ENCODE results near the gene LAG3.
A peak's percentile ranks its signal among the peaks of the same experiment; 100 is the strongest.

Gene LAG3

DNA sequence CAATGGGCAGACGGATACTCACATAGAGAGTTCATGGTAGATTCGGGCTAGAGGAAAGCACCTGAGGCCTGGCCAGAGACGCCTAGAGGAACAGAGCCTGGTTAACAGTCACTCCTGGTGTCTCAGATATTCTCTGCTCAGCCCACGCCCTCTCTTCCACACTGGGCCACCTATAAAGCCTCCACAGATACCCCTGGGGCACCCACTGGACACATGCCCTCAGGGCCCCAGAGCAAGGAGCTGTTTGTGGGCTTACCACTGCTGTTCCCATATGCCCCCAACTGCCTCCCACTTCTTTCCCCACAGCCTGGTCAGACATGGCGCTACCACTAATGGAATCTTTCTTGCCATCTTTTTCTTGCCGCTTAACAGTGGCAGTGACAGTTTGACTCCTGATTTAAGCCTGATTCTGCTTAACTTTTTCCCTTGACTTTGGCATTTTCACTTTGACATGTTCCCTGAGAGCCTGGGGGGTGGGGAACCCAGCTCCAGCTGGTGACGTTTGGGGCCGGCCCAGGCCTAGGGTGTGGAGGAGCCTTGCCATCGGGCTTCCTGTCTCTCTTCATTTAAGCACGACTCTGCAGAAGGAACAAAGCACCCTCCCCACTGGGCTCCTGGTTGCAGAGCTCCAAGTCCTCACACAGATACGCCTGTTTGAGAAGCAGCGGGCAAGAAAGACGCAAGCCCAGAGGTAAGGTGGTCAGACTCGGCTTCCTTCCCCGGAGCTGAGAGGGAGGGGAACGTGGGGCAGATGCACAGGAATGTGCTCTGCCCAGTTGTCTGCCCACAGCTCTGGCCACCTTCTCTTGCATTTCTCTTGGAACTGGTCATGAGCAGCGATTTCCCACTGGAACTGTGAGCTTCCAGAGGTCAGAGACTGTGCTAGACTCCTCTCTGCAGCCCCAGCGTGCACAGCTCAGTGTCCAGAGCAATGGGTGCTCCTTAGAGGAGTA is 16.9 kb downstream of the LAG3 start, which contains the start of gene CD4:
CD4 (plus strand) TSS at position 557 of the 953 bp plus-strand sequence. CDS start 10,611 bp downstream, outside the sequence.
- Histone ChIP-seq H3K9me3 (ENCODE audit: control insufficient read depth in 2 of 2, low read length in 2 of 2) (no peaks in the 10 kb centered on the region), H3K4me3 (ENCODE audit: low read length in 2 of 2) (peak within 1 kb of the TSS; percentile 40 to 77), H3K27ac (ENCODE audit: low read depth in 2 of 2, low read length in 2 of 2) (peak within 1 kb of the TSS; percentile 54 to 63), H3K27me3 (ENCODE audit: control insufficient read depth in 2 of 2, insufficient read depth in 2 of 2, low read length in 2 of 2) (no peaks in the 10 kb centered on the region), H3K4me1 (ENCODE audit: control insufficient read depth in 2 of 2, insufficient read depth in 2 of 2, low read length in 2 of 2) (peaks cover 3% of the 10 kb centered on the region in 2 donors), H3K36me3 (ENCODE audit: control insufficient read depth in 2 of 2, insufficient read depth in 2 of 2, low read length in 2 of 2) (no peaks in the 10 kb centered on the region), H3K9ac (ENCODE audit: low read depth in 1 of 2, low read length in 2 of 2) (peak within 1 kb of the TSS; percentile 36 to 60)

- H3K36me3 ChIP-seq (ENCODE audit: control insufficient read depth in 2 of 2, insufficient read depth in 2 of 2, low read length in 2 of 2) = no peaks in the 10 kb centered on the region
- peaks cover 0 to 2% of the 10 kb centered on the region in 2 donors for H3K27me3 ChIP-seq (ENCODE audit: control insufficient read depth in 2 of 2, insufficient read depth in 2 of 2, low read length in 2 of 2)
- no peaks in the 10 kb centered on the region for H3K9me3 ChIP-seq (ENCODE audit: control insufficient read depth in 2 of 2, low read length in 2 of 2)
- peaks cover 3% of the 10 kb centered on the region in 2 donors for H3K4me1 ChIP-seq (ENCODE audit: control insufficient read depth in 2 of 2, insufficient read depth in 2 of 2, low read length in 2 of 2)
- peak overlapping the region; percentile 31 to 77 for H3K4me3 ChIP-seq (ENCODE audit: low read length in 2 of 2)
- H3K27ac ChIP-seq (ENCODE audit: low read depth in 2 of 2, low read length in 2 of 2) = peak overlapping the region in 1 of 2 donors; percentile 61
- H3K9ac ChIP-seq (ENCODE audit: low read depth in 1 of 2, low read length in 2 of 2) = peak overlapping the region in 1 of 2 donors; percentile 68
These were observed 18.3 kb downstream of the LAG3 start for GRCh38 chr12:6790496-6791150.

DNA sequence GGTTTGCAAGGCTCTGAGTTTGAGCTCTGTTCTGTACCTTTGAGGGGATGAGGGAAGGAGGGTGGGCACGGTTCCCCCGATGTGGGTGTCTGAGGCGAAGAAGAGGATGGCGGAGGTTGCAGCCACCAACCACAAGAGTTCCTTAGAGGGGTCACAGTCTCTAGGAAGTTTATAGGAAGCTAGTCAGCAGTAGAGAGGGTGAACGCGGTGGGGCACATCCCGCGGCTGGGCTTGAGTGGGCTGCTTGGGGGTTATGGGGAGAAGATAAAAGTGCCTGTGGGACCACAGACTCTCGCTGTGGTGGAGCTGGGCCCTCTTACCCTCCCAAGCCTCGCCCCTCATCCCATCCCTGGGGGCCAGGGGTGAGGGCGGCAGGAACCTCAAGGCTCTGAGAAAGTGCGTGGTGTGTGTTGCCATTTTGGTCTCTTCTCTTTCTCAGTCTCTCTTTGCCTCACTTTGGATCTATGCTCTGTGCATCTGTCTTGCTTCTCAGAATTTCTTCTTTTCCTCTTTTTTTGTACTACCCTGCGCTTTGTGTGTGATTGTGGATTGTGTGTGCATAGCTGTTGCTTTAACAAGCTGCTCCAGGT is 19.7 kb downstream of the LAG3 start:
- Histone ChIP-seq H3K9ac (ENCODE audit: low read depth in 1 of 2, low read length in 2 of 2) (peak overlapping the region in 1 of 2 donors; percentile 32), H3K36me3 (ENCODE audit: control insufficient read depth in 2 of 2, insufficient read depth in 2 of 2, low read length in 2 of 2) (no peaks in the 10 kb centered on the region), H3K27me3 (ENCODE audit: control insufficient read depth in 2 of 2, insufficient read depth in 2 of 2, low read length in 2 of 2) (peaks cover 0 to 2% of the 10 kb centered on the region in 2 donors), H3K9me3 (ENCODE audit: control insufficient read depth in 2 of 2, low read length in 2 of 2) (no peaks in the 10 kb centered on the region), H3K4me1 (ENCODE audit: control insufficient read depth in 2 of 2, insufficient read depth in 2 of 2, low read length in 2 of 2) (peaks cover 3% of the 10 kb centered on the region in 2 donors), H3K4me3 (ENCODE audit: low read length in 2 of 2) (peak overlapping the region; percentile 14 to 61), H3K27ac (ENCODE audit: low read depth in 2 of 2, low read length in 2 of 2) (peak overlapping the region; percentile 20 to 67)

GRCh38 chr12:6792522-6793201 is 20.3 kb downstream of the LAG3 start:
- Histone ChIP-seq H3K27ac (ENCODE audit: low read depth in 2 of 2, low read length in 2 of 2) (peak overlapping the region; percentile 20 to 67), H3K9ac (ENCODE audit: low read depth in 1 of 2, low read length in 2 of 2) (no peak overlapping the region), H3K9me3 (ENCODE audit: control insufficient read depth in 2 of 2, low read length in 2 of 2) (no peaks in the 10 kb centered on the region), H3K27me3 (ENCODE audit: control insufficient read depth in 2 of 2, insufficient read depth in 2 of 2, low read length in 2 of 2) (peaks cover 0 to 2% of the 10 kb centered on the region in 2 donors), H3K36me3 (ENCODE audit: control insufficient read depth in 2 of 2, insufficient read depth in 2 of 2, low read length in 2 of 2) (no peaks in the 10 kb centered on the region), H3K4me1 (ENCODE audit: control insufficient read depth in 2 of 2, insufficient read depth in 2 of 2, low read length in 2 of 2) (peaks cover 3% of the 10 kb centered on the region in 2 donors), H3K4me3 (ENCODE audit: low read length in 2 of 2) (peak overlapping the region; percentile 15 to 61)

DNA sequence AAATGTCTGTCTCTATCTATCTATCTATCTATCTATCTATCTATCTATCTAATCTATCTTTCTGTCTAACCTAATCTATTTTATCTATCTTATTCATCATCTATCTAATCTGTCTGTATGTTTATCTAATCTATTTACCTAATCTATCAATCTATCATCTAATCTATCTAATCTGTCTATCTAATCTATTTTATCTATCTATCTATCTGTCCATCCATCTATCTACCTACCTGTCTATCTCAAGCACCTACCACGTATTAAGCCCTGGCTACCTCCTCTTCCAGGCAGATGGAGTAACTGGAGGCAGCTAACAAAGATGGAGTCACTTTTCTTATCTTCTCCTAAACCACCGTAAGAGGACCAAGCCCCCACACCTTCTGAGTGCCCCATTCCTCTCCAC is 22.8 kb downstream of the LAG3 start:
- Histone ChIP-seq H3K9ac (ENCODE audit: low read depth in 1 of 2, low read length in 2 of 2) (no peak overlapping the region), H3K27ac (ENCODE audit: low read depth in 2 of 2, low read length in 2 of 2) (no peak overlapping the region), H3K4me3 (ENCODE audit: low read length in 2 of 2) (no peak overlapping the region), H3K9me3 (ENCODE audit: control insufficient read depth in 2 of 2, low read length in 2 of 2) (no peaks in the 10 kb centered on the region), H3K36me3 (ENCODE audit: control insufficient read depth in 2 of 2, insufficient read depth in 2 of 2, low read length in 2 of 2) (no peaks in the 10 kb centered on the region), H3K27me3 (ENCODE audit: control insufficient read depth in 2 of 2, insufficient read depth in 2 of 2, low read length in 2 of 2) (peaks cover 0 to 2% of the 10 kb centered on the region in 2 donors), H3K4me1 (ENCODE audit: control insufficient read depth in 2 of 2, insufficient read depth in 2 of 2, low read length in 2 of 2) (peaks cover 3% of the 10 kb centered on the region in 2 donors)

DNA sequence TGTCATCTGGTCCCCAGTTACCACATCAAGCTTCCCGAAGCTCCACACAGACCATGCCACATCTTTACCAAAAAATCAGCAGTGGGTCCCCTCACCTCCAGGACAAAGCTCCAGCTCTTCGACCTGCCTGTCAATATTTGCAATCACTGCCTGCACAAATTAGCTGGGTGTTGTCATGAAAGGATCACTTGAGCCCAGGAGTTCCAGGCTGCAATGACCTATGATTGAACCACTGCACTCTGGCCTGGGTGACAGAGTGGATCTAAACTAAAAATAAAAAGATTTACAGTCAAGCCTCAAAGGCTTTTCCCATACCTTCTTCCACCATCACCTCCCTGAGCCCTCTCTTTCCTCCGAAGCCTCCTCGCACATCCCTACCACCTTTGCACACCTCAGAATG is 24.3 kb downstream of the LAG3 start:
- Histone ChIP-seq H3K9ac (ENCODE audit: low read depth in 1 of 2, low read length in 2 of 2) (no peak overlapping the region), H3K36me3 (ENCODE audit: control insufficient read depth in 2 of 2, insufficient read depth in 2 of 2, low read length in 2 of 2) (no peaks in the 10 kb centered on the region), H3K27me3 (ENCODE audit: control insufficient read depth in 2 of 2, insufficient read depth in 2 of 2, low read length in 2 of 2) (peaks cover 0 to 2% of the 10 kb centered on the region in 2 donors), H3K4me1 (ENCODE audit: control insufficient read depth in 2 of 2, insufficient read depth in 2 of 2, low read length in 2 of 2) (peaks cover 3% of the 10 kb centered on the region in 2 donors), H3K9me3 (ENCODE audit: control insufficient read depth in 2 of 2, low read length in 2 of 2) (no peaks in the 10 kb centered on the region), H3K27ac (ENCODE audit: low read depth in 2 of 2, low read length in 2 of 2) (no peak overlapping the region), H3K4me3 (ENCODE audit: low read length in 2 of 2) (no peak overlapping the region)

GRCh38 chr12:6799147-6799546 is 26.8 kb downstream of the LAG3 start:
- Histone ChIP-seq H3K27ac (ENCODE audit: low read depth in 2 of 2, low read length in 2 of 2) (no peak overlapping the region), H3K9me3 (ENCODE audit: control insufficient read depth in 2 of 2, low read length in 2 of 2) (no peaks in the 10 kb centered on the region), H3K9ac (ENCODE audit: low read depth in 1 of 2, low read length in 2 of 2) (no peak overlapping the region), H3K36me3 (ENCODE audit: control insufficient read depth in 2 of 2, insufficient read depth in 2 of 2, low read length in 2 of 2) (no peaks in the 10 kb centered on the region), H3K4me3 (ENCODE audit: low read length in 2 of 2) (no peak overlapping the region), H3K4me1 (ENCODE audit: control insufficient read depth in 2 of 2, insufficient read depth in 2 of 2, low read length in 2 of 2) (no peaks in the 10 kb centered on the region), H3K27me3 (ENCODE audit: control insufficient read depth in 2 of 2, insufficient read depth in 2 of 2, low read length in 2 of 2) (peaks cover 0 to 2% of the 10 kb centered on the region in 2 donors)

DNA sequence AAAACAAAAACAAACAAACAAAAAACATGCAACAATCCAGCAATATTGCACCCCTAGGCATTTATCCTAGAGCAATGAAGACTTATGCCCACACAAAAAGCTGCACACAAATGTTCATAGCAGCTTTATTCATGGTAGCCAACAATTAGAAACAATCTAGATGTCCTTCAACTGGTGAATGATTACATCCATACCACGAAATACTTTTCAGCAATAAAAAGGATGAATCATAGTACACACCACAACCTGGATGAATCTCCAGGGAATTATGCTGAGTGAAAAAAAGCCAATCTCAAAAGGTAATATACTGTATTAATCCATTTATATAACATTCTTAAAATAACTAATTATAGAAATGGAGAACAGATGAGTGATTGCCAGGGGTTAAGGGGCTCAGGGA is 34.9 kb downstream of the LAG3 start:
- Histone ChIP-seq H3K27me3 (ENCODE audit: control insufficient read depth in 2 of 2, insufficient read depth in 2 of 2, low read length in 2 of 2) (no peaks in the 10 kb centered on the region), H3K27ac (ENCODE audit: low read depth in 2 of 2, low read length in 2 of 2) (no peak overlapping the region), H3K9me3 (ENCODE audit: control insufficient read depth in 2 of 2, low read length in 2 of 2) (no peaks in the 10 kb centered on the region), H3K4me3 (ENCODE audit: low read length in 2 of 2) (no peak overlapping the region), H3K4me1 (ENCODE audit: control insufficient read depth in 2 of 2, insufficient read depth in 2 of 2, low read length in 2 of 2) (no peaks in the 10 kb centered on the region), H3K36me3 (ENCODE audit: control insufficient read depth in 2 of 2, insufficient read depth in 2 of 2, low read length in 2 of 2) (no peaks in the 10 kb centered on the region), H3K9ac (ENCODE audit: low read depth in 1 of 2, low read length in 2 of 2) (no peak overlapping the region)

DNA sequence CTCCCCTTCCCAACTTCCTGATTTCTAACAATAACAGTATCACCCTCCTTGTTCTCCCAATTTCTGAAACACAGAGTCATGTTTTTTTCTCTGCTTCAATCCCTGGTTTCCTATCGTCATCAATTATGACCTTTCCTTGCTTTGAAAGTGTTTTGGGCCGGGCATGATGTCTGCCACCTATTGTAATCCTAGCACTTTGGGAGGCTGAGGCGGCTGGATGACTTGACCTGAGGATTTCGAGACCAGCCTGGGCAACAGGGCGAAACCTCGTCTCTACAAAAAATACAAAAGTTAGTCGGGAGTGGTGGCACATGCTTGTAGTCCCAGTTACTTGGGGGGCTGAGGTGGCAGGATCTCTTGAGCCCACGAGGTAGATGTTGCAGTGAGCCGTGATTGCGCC is 36.7 kb downstream of the LAG3 start:
- Histone ChIP-seq H3K9ac (ENCODE audit: low read depth in 1 of 2, low read length in 2 of 2) (no peak overlapping the region), H3K9me3 (ENCODE audit: control insufficient read depth in 2 of 2, low read length in 2 of 2) (no peaks in the 10 kb centered on the region), H3K27ac (ENCODE audit: low read depth in 2 of 2, low read length in 2 of 2) (no peak overlapping the region), H3K36me3 (ENCODE audit: control insufficient read depth in 2 of 2, insufficient read depth in 2 of 2, low read length in 2 of 2) (no peaks in the 10 kb centered on the region), H3K4me3 (ENCODE audit: low read length in 2 of 2) (no peak overlapping the region), H3K4me1 (ENCODE audit: control insufficient read depth in 2 of 2, insufficient read depth in 2 of 2, low read length in 2 of 2) (no peaks in the 10 kb centered on the region), H3K27me3 (ENCODE audit: control insufficient read depth in 2 of 2, insufficient read depth in 2 of 2, low read length in 2 of 2) (no peaks in the 10 kb centered on the region)

Measured in mucosa of rectum (tissue), 2 donors.